ENCODE data around the gene PAX7.
"Not testable (repeated sequence)": the region's sequence is repeated elsewhere in the genome, so short reads cannot be mapped to it uniquely, and the experiment has no call there.

Gene PAX7

DNA sequence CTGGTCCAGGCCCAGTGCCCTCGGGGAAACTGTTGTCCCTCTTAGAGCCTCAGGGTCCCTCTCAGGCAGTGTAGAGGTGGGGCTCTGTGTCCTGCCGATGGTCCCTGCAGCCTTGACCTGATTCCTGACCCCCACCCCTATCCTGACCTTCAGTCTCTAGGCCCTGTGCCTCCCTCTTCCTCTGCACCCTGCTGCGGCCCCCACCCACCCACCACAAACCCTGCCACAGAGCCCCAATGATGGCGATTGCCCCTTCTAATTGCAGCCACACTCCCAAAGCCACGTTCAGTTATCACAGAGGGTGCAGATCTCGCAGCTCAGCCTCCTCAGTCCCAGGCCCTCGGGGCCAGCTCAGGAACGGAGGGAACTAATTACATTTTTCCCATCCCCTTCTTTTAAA is 99.7 kb downstream of the PAX7 start:
- DNase-seq (ENCODE audit: low read depth): no peak

DNA sequence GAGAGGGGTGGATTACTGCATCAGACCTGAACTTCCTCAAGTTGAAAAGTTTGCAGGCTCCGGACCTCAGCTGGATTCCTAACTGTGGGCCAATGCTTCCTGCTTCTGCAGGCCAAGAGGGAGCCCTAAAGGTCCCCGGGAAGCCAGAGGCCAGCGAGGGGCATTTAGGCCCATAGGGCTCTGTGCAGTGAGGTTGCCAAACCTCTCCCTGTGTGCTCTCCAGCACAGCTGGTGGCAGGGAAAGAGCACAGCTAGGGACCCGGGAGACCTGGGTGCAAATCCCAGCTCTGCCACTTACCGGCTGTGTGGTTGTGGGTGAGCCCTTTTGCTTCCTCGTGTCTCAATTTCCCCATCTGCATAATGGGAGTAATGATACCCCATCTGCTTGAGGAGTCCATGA is 100.5 kb downstream of the PAX7 start:
- no peak for DNase-seq (ENCODE audit: low read depth)

DNA sequence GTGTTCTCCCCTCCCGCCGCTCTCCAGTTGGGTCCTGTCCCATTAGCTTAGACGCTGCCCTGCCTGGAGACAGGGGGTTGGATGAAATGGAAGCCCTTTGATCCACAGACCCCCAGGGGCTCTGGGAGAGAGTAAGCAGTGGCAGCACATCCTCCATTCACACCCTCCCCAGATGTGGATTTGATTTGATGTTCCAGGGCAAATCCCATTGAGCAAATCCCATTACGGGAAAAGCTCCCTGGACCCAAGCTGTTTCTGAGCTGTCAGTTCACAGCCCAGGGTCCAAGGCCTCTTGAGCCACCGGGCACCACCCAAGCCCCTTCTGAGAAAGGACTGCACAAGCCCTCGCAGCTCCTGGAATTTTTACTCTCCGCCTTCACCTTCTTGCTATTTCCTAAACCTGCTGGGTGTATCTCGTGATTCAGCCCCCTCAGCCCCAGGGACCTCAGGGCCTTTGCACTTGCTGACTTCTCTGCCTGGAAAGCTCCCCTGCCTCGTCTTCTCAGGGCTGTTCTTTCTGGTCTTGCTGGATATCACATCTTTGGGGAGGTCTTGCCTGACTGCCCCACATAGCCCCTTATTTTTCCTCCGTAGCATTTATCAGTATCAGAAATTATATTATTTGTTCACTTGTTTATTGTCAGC is 101.1 kb downstream of the PAX7 start:
- DNase-seq (ENCODE audit: low read depth): no peak

DNA sequence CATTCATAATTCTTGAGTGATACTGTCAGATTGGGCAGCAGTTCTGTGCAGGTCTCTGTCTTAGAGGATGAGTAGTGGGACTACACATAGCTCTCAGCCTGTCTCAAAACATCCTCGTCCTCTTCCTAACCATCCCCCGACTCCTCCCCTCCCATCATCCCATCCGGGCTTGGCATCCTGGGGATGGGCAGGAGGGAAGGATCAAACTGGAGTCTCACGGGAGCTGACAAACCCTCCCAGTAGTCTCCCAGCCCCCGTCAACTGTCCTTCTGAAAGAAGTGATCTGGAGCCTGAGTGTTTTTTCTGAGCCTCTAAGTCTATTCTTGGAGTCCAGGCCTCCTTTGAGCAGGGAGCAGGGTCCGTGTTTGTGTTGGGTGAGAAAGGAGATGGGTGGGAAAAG is 102.0 kb downstream of the PAX7 start:
- no peak for DNase-seq (ENCODE audit: low read depth)

DNA sequence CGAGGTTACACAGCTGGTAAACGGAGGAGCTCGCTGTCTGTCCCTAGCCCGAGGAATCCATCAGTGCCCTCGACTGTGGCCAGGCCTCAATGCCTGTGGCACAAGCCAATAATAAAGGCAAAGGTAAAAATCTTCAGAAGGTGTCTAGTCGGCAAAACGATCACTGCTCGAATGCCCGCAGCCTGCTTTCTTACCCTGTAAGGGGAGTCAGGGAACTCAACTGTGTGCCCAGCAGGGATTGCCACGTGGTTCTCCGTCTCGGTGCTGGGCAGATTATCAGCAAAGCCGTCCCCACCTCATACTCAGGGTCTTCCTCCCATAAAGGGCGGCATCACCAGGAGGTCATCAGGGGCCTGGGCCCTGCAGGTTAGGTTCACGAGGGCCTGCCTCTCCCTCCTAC is 103.4 kb downstream of the PAX7 start:
- DNase-seq (ENCODE audit: low read depth): no peak

DNA sequence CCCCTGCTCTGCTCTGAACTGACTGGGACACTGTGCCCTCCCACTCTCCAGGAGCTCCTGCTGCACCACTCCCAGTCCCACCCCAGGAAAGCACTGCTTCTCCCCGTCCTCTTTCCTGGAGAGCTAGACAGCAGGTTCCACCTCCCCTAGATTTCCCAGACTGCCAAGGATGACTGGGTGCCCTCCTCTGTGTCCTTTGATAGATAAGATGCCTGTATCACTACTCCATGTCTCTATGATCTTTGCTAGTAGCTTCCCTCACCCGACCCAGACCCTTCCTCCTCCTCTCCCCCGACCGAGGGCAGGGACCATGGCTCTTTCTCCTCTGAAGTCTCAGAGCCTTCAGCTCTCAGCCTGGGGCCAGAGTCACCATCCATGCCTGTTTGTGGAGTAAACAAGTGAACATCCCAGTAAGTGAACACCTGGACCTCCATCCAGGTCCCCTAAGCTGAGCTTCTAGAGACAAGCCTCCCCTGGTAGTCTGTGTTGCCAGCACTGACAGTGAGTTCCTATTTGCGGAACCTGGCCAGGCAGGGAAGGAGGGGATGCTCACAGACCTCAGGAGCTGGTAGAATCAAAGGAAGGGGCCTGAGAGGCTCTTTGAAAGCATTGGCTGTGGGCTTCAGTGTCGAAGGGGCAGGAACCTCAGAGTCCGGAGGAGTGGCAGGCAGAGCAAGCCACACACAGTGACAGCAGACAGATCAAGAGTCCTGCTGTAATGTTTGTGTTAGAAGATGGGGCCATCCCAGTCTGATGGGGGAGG is 104.0 kb downstream of the PAX7 start:
- DNase-seq (ENCODE audit: low read depth): no peak

DNA sequence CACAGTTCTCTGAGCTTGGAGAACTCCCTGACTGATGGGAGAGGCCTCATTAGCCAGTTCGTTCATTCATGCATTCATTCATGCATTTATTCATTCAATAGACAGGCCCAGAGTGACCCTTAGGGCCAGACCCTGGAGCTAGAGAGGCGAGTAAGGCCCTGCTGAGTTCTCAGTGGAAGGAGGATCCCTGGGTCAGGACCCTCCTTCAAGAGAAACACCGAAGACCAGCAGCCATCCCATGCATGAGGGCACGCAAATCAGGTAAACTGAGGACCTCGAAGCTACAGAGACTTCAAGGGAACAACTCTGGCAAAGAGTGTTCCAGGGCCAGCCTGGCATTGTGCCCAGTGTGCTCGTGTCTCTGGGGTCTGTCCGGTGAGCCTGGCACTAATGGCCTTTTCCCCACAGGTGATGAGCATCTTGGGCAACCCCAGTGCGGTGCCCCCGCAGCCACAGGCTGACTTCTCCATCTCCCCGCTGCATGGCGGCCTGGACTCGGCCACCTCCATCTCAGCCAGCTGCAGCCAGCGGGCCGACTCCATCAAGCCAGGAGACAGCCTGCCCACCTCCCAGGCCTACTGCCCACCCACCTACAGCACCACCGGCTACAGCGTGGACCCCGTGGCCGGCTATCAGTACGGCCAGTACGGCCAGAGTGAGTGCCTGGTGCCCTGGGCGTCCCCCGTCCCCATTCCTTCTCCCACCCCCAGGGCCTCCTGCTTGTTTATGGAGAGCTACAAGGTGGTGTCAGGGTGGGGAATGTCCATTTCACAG is 104.8 kb downstream of the PAX7 start:
- no peak for DNase-seq (ENCODE audit: low read depth)

DNA sequence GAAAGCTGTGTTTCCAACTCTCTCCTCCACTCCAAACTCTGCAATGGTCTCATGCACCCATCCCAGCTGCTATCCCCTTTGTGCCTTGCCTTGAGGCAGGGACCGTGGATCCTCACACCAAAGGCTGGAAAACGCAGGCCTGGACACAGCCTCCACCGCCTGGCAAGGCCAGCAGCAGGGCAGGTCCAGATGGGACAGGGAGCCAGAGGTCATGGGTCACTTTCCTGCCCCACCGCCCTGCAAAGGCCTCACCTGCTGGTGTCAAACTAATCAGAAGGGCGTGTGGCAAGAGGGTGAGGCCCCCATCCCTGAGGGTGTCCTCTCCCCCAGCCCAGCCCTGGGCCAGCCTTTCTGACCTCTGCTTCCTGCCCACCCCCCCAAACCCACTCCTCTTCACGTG is 106.3 kb downstream of the PAX7 start:
- DNase-seq (ENCODE audit: low read depth): no peak

DNA sequence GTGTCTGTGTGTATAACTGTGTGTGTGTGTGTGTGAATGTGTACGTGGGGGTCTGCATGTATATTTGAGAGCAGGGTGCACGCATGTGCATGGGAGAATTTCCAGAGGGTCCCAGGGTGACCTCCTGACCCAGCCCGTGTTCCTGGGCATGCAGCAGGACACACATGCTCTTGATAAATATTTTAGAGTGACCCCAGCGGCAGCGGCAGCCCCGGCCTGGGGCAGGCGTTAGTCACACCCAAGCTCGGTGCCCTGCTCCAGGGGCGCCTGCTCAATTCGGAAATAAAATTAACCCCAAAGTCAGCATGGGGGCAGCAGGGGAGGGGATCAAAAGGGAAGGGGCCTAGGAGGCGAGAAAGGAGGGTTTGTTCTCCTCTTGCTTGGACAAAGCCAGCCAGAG is 107.5 kb downstream of the PAX7 start:
- DNase-seq (ENCODE audit: low read depth): no peak

DNA sequence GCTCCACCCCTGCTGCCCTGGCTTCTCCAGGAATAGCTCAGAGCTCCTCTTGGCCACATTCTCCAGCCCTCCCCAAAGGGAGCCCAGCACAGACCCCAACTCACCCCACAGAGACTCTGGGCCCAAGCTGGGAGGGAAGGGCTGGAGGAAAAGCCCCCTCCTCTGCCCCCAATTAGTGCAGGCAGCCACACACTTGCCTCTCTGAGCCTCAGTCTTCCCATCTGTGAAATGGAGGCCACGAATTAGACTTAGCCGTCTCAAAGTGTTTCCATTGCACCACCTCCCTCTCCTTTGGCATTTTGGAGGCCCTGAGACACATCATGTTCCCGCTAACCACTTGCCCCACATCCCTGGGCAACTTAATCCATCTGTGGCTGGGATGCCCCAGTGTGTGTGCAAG is 108.0 kb downstream of the PAX7 start:
- no peak for DNase-seq (ENCODE audit: low read depth)

DNA sequence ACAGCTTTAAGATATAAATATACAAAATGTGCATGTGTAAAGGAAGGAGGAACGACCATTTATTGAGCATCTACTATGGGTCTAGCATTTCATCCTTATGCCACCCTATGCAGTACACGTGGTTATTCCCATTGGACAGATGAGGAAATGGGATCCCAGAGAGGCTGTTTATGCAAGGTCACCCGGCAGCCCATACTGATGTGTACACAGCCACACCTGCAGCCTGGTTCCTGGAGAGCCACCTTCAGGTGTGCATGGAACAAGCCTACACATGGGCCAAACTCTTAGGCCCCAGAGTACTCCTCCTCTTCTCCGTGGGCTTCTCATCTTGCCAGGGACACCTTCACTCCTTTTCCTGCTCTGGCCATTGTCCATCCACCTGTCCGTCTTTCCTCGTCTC is 108.8 kb downstream of the PAX7 start:
- DNase-seq (ENCODE audit: low read depth): no peak

DNA sequence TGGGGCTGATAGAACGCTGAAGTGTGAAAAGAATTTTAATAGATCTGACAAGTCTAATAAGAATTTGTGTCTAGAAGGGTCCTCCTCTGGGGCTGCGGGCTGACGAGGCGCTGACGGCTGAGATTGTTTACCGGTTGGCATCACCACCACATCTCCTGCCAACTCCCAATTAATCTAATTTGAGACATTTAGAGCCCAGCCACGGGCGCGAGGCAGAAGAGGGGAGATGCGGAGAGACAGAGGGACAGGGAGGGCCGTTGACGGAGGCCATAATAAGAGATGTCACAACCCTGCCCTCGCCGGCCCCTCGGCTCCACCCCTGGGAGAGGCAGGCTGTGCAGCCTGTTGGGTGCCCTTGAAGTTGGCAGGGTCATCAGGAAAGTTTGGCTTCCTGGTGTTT is 109.3 kb downstream of the PAX7 start:
- DNase-seq (ENCODE audit: low read depth): no peak

DNA sequence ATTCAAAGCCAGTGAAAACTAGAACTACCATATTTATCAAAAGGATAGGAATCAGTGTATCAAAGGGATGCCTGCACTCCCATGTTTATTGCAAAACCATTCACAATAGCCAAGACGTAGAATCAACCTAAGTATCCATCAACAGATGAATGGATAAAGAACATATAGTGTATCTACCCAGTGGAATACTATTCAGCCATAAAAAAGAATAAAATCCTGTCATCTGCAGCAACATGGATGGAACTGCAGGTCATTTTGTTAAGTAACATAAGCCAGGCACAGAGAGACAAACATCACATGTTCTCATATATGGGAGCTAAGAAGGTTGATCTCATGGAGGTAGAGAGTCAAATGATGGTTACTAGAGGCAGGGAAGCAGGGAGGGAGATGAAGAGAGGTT is 110.0 kb downstream of the PAX7 start:
- DNase-seq (ENCODE audit: low read depth): no peak

DNA sequence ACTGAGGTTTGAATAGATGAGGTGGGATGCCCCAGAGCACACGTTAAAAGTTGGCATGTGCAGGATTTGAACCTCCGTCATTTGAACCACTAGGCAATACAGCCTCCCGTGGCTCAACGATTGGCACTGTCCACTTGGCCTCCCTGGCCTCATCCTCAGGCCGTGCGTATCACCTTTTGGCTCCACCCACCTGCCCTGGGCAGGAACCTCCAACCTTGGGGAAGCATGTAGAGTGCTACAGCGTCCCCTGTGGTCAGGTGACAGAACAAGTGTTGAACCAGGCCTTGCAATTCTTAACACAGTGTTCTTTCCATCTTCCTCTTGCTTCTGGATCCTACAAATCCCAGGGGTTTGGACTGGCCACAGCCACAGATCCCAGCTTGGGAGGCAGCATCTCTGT is 112.6 kb downstream of the PAX7 start:
- DNase-seq (ENCODE audit: low read depth): no peak

DNA sequence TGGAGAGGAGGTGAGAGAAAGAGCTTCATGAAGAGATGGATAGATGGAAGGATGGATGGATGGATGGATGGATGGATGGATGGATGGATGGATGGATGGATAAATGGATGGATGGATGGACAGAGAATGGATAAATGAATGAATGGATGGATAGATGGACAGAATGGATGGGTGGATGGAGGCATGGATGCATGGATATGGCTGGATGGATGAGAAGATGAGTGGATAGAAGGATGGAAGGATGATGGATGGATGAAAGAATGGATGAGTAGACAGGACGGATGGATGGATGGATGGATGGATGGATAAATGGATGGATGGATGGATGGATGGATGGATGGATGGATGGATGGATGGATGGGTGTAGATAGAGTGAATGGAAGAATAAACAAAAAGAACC is 113.7 kb downstream of the PAX7 start:
- DNase-seq (ENCODE audit: low read depth): not testable (repeated sequence)

DNA sequence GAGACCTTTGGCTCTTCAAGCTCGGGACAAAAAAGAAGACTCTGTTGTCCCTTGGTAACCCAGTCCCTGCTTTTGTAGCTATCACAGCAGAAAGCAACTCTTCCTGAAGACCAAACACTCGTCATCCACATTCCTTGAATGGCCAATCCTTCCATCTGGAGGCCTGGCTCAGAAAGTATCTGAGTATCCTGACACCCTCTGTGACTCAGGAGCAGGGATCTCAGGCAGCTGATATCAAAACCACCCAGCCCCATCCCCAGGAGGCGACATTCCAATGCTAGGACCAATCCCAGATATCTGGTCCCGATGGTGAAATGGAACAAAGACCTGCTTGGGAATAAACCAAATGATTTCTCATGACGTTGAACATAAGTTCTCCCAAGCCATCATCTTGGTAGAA is 116.3 kb downstream of the PAX7 start:
- DNase-seq (ENCODE audit: low read depth): no peak

DNA sequence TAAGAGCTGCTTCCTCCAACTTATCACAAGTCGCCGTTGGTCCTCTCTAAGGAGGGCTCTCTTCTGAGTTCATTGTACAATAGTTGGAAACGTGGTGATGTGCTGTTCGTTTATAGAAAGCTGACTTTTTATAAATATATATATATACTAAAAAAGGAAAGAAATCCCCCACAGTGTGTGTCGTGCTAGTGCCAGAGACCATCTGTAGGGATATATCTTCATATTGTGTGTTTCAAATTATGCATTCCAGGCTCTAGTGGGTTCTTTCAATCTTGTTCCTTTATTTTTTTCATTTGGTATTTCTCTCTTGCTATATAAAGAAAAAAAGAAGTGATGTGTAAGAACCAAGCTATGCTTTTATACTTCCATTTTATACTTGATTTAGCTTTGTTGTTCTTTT is 117.0 kb downstream of the PAX7 start:
- DNase-seq (ENCODE audit: low read depth): no peak

DNA sequence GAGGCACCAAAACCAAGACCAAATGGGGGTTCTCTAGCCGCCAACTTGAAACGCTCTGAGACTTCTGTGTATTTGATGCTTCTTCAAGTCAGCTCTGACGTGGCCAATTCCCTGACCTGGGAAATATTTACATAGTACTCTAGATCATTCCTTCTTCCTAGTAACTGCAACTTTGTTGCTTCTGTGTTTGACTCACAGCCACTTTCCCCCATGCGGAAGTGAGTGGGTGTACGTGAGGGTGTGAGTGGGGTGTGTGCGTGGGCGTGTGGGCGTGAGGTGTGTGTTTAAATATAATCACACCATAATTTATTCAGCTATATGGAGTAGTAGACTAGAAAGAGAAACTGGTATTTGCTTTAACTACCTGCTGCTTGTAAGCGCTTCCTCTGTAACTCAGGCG is 117.8 kb downstream of the PAX7 start:
- no peak for DNase-seq (ENCODE audit: low read depth)

DNA sequence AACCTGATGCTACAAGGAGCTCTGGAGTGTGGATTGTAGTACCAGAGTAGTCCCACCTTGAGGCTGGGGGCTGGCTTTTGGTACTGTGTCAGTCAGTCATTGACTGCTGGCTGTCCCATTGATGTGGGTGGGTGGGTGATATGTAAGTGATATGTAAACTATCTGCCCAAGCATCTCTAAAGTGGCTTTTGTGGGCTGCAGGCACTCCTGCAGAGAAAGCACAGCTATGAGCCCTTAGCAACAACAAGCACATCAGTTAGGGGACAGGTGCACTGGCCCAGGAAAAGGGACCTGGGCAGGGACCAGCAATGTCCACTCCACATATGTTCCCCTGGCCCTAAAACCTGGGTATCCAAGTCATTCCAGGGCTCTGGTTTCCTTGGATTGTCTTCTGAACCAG is 118.9 kb downstream of the PAX7 start:
- no peak for DNase-seq (ENCODE audit: low read depth)

DNA sequence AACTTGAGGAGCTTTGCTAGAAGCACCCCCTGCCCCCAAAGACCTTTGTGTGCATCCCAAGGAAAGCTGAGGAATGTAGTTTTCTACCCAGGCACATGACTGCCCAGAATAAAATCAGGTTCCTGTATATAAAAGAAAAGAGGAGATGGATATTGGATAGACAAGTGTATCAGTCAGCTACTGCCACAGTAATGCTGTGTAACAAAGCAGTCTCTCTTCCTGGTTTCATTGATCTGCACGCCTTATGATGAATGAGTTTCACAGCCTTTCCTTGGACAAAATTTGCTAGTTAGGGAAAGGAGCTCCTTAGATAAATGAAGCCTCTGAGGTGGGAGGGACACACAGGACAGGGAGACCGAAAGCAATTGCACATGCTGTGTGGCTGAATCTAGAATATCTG is 120.0 kb downstream of the PAX7 start:
- DNase-seq (ENCODE audit: low read depth): no peak

DNA sequence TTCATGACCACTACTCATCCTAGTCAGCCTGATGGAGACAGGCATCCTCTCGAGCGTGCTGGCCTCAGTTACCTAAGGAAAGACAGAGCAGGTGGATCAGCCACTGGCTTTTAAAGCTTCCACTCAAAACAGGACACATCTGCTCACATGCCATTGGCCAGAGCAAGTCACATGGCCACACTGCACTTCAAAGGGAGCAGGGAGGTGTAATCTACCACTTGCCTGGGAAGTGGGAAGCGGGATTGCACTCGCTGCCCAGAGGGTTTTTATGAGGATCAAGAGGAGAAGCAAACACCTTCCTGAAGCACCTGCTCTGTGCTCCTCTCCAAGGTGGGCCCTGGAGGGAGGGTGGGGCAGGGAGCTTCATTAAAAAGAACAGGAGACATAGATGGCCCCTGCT is 120.8 kb downstream of the PAX7 start:
- no peak for DNase-seq (ENCODE audit: low read depth)

DNA sequence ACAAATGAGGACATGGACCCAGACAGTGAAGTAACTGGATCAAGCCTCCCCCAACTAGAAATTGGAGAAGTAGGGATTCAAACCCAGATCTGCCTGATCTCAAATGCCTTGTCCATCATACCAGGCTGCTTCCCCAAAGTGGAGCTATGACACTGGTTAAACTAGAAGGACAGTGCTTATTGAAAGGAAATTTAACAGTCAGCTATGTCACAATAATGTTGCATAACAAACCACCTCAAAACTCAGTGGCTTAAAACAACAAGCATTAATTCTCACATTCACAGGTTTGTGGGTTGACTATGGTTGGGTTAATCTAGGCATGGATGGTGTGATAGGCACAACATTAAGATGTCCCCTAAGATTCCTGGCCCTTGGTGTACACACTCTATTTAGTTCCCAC is 121.8 kb downstream of the PAX7 start:
- no peak for DNase-seq (ENCODE audit: low read depth)

DNA sequence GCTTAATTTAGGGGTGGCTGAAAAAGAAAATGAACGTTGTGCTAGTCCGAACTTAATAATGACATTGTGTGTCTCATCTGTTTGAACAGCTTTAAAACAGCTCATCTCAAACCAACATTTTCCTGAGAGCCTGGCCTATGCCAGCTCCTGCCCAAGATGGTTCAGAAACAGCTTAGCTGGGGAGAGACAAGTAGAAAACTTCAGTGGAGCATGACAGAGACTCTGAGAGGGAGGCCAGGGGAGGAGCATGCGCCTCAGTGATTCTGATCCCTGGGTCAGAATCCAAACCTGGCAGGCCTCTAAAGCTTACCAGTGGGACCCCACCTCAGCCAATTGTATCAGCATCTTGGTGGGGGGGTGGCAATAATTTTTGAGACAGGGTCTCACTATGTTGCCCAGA is 129.5 kb downstream of the PAX7 start:
- no peak for DNase-seq (ENCODE audit: low read depth)
